ENCODE data around the gene EDARADD.
"Not testable (repeated sequence)": the region's sequence is repeated elsewhere in the genome, so short reads cannot be mapped to it uniquely, and the experiment has no call there.

The EDARADD gene

DNA sequence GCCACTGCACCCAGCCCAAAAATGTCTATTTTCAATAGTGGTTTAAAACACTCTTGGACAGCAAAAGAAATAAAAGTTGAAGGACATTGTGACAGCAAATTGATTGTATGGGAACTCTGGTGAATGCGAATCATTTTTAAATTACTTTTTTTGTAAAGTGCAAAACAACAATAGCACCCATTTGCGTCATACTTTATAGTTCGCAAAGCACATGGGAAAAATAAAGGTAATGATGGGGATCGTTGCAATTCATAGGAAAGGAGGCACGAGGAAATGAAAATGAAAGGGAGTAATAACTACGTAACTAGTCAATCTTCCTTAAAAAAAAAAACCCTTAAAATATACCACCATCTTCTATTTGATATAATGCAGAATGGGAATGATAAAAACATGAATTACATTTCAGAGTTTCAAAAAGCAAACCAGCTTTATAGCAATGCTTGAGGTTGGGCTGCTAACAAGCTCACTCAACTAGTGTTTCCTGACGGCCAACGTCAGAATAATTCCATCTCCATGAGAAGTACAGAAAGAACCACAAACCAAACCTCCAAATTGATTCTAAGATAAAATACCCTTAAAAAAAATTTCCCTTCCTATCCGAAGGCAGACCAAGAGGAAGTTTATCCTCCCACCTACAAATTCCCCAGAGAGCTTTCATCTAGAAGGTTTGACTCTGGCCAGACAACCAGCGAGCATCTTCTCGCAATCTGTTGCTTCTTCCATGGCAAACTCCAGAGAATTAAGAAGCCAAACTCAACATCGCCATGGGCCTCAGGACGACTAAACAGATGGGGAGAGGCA is at the start of gene EDARADD:
Gene EDARADD, plus strand, starts transcription at position 606 of the 801 bp plus-strand sequence. Its CDS starts 159 bp downstream, at position 765.
- peak; percentile 47 to 79 for DNase-seq (ENCODE audit: low read depth in 1 of 2, low spot score in 1 of 2)
- no peak for TF ChIP-seq JUND (IDR thresholded peaks at IDR 0.05; ENCODE audit: low read depth)
- in situ Hi-C loops (cut with HindIII; ENCODE audit: low pct_unique_long_range_greater_than_20kb, low sequenced_read_pairs): no loop called here

DNA sequence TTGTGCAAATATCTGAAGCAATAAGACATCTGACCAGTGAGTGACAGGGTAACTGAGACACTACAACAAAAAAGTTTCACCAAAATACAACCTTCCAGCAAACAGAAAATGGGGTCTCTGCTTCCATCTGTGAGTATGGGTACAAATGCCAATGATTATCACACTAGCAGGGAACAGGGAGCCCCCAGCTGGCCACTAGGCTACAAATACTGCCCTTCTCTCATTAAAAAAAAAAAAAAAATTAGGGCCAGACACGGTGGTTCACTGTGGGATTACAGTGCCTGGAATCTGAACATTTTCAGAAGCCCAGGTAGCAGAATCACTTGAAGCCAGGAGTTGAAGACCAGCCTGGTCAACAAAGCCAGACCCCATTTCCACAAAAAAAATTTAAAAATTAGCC is 48.4 kb upstream of the EDARADD start:
- TF ChIP-seq JUND (IDR thresholded peaks at IDR 0.05; ENCODE audit: low read depth): no peak
- DNase-seq (ENCODE audit: low read depth in 1 of 2, low spot score in 1 of 2): peak in 1 of 2 experiments; percentile 22
- in situ Hi-C loops (cut with HindIII; ENCODE audit: low pct_unique_long_range_greater_than_20kb, low sequenced_read_pairs): no loop called here

DNA sequence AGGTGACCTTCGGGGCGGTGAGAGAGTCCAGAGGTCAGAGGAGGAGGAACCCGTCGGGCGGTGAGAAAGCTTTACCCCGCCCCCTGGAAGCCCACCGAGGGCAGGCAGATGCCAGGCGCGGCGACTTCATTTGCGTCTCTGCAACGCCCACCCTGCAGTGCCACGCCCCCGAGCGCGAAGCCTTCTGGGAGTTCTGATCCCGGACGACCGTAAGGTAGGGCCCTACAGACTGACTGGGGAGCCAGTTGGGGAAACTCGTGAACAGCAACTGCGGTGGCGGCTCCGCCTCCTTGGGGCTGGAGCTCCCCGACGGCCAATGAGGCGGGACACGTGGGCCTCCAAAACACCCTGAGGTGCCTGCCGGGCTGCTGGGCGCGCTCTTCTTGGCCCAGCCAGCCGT is 46.0 kb upstream of the EDARADD start:
- in situ Hi-C loops (cut with HindIII; ENCODE audit: low pct_unique_long_range_greater_than_20kb, low sequenced_read_pairs): no loop called here
- no peak for TF ChIP-seq JUND (IDR thresholded peaks at IDR 0.05; ENCODE audit: low read depth)
- no peak for DNase-seq (ENCODE audit: low read depth in 1 of 2, low spot score in 1 of 2)

DNA sequence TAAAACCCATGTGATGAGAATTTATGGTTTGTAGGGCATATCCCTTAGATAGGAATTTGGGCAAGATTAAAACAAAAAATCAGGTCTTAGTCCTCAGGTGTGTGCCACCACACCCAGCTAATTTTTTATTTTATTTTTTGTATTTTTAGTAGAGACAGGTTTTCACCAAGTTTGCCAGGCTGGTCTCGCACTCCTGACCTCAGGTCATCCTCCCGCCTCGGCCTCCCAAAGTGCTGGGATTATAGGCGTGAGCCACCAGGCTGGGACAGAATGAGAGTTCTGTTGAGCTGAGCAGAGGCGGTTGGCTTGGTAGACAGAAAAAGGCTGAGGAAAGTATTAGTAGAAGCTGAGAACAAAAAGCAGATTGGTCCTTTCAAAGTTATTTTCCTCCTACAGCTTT is 43.8 kb upstream of the EDARADD start:
- in situ Hi-C loops (cut with HindIII; ENCODE audit: low pct_unique_long_range_greater_than_20kb, low sequenced_read_pairs): no loop called here
- DNase-seq (ENCODE audit: low read depth in 1 of 2, low spot score in 1 of 2): no peak
- no peak for TF ChIP-seq JUND (IDR thresholded peaks at IDR 0.05; ENCODE audit: low read depth)

DNA sequence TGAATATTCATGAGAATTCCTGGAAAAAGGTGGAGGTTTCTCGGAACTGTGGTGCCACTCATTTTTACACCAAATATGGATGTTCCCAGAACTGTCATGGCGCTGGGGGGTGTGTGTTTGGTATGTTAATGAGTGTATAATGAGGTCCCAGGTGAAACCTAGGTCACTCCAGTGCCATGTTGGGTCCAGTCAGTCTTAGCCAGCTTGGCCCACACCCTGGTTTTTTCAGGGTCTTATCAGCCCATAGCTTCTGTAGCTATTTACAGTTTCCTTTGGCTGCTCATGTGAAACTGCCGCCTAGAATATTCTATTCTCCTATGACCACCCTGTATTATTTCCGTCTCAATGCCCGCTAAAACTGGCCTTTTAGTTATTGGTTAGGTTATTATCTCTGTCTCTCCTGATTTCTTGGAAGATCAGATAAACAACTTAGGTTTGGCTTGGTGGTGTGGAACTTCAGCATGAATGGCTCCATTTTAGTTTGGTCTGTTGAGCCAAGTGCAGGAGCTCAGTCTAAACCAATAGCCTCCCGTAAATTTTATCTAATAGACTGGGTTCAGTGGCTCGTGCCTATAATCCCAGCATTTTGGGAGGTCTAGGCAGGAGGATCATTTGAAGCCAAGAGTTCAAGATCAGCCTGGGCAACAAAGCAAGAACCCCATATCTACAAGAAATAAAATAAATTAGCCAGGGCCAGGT is 42.1 kb upstream of the EDARADD start:
- TF ChIP-seq JUND (IDR thresholded peaks at IDR 0.05; ENCODE audit: low read depth): no peak
- in situ Hi-C loops (cut with HindIII; ENCODE audit: low pct_unique_long_range_greater_than_20kb, low sequenced_read_pairs): no loop called here
- no peak for DNase-seq (ENCODE audit: low read depth in 1 of 2, low spot score in 1 of 2)

DNA sequence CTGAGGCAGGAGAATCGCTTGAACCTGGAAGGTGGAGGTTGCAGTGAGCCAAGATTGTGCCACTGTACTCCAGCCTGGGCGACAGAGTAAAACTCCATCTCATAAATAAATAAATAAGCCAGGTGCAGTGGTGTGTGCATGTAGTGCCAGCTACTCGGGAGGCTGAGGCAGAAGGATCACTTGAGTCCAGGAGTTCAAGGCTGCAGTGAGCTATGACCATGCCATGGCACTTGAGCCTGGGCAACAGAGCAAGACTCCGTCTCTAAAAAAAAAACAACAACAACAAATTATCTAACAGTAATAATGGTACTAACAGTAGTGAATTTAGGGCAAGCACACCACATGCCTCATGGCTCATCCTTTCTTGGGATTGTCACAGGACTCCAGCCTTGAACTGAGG is 41.3 kb upstream of the EDARADD start:
- in situ Hi-C loops (cut with HindIII; ENCODE audit: low pct_unique_long_range_greater_than_20kb, low sequenced_read_pairs); DNase-seq (ENCODE audit: low read depth in 1 of 2, low spot score in 1 of 2): not testable (repeated sequence)

DNA sequence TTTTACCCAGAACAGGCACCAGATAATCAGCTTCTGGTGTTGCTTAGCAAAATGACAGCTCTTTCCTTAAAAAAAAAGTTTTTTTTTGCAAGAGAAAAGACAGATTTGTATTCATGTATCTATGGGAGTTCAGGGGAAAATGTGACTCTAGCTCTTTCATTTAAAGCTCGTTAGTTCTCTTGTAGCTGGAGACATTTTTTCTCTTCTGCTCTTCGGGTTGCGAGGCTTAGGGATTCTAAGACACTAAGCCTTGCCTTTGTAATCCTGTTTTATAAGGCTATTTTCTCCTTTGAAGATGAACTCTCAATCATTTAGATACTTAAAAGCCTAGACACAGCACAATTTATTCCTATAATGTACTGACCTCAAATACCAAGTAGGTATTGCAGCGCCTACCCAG is 40.3 kb upstream of the EDARADD start:
- DNase-seq (ENCODE audit: low read depth in 1 of 2, low spot score in 1 of 2): no peak
- no peak for TF ChIP-seq JUND (IDR thresholded peaks at IDR 0.05; ENCODE audit: low read depth)
- in situ Hi-C loops (cut with HindIII; ENCODE audit: low pct_unique_long_range_greater_than_20kb, low sequenced_read_pairs): no loop called here

DNA sequence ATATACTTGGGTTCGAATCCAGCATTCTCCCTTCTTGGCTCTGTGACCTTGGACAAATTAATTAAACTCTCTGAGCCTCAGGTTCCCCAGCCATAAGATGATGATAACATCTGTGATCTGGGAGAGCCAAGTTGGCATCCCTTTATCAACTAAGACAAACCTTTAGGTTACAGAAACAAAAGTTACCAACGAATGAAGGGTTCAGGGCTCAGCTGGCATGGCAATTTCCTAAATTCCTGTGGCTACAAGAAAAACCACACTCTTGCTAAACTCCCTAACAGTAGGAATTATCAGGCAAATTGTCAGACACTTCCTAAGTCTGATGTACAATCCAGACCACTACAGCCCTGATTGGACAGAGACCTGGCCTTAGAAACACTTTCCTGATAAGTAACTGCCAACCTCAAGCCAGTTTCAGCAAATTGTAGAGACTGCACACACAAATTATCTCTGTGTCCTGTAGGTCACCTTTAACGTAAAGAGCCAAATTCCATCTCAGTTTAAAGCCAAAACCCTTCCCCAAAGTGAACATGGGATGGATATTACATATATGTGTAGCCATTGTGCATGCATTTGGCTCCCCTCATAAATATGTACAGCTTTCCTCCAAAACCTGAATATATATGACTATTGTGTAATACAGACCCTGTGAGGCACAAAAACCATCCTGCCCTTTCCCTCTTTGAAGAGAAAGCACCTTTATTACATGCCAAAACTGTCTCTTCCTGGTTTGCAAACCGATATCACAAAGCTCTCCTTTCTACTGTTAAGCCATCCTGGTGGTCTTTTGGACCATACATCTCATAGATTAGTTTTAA is 39.5 kb upstream of the EDARADD start:
- in situ Hi-C loops (cut with HindIII; ENCODE audit: low pct_unique_long_range_greater_than_20kb, low sequenced_read_pairs): no loop called here
- DNase-seq (ENCODE audit: low read depth in 1 of 2, low spot score in 1 of 2): no peak
- TF ChIP-seq JUND (IDR thresholded peaks at IDR 0.05; ENCODE audit: low read depth): no peak

DNA sequence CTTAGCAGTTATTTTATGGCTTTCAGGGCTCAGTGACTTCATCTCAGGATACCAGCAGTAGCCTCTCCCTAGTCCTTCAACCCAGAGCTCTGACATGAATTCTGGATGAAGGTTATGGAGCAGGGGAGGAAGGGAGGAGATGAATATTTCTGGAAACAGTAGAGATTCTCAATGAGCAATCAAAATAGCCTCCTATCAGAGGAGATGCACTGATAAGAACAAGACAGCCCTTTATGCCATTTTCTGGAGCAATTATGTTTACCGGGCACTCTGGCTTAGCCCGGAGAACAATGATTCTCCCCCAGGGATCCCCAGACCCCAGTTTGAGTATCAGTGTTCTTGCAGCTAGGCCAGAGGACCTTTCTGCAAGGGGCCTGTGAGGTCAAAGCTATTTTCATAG is 37.9 kb upstream of the EDARADD start:
- DNase-seq (ENCODE audit: low read depth in 1 of 2, low spot score in 1 of 2): no peak
- in situ Hi-C loops (cut with HindIII; ENCODE audit: low pct_unique_long_range_greater_than_20kb, low sequenced_read_pairs): no loop called here
- TF ChIP-seq JUND (IDR thresholded peaks at IDR 0.05; ENCODE audit: low read depth): no peak

DNA sequence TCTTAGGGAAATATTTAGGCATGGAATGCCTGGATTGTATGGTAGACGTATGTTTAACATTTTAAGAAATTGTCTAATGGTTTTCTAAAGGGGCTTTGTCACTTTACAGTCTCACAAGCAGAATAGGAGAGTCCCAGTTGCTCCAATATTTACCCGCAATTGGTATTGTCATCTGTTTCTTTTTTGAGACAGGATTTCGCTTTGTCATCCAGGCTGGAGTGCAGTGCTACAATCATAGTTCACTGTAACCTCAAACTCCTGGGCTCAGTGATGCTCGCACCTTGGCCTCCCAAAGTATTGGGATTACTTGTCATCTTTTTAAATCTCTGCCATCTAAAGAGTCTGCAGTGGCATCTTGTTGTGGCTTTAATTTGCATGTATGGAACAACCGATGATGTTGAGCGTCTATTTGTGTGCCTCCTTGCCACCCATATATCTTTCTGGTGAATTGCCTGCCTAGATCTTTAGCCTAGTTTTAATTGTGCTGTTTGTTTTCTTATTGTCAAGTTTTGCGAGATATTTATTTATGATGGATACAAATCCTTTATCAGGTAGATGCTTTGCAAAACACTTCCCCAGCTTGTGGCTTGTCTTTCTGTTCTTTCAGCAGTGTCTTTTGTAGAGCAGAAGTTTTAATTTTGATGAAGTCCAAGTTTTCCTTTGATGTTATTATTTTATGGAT is 32.0 kb upstream of the EDARADD start:
- in situ Hi-C loops (cut with HindIII; ENCODE audit: low pct_unique_long_range_greater_than_20kb, low sequenced_read_pairs): no loop called here
- DNase-seq (ENCODE audit: low read depth in 1 of 2, low spot score in 1 of 2): no peak
- no peak for TF ChIP-seq JUND (IDR thresholded peaks at IDR 0.05; ENCODE audit: low read depth)

DNA sequence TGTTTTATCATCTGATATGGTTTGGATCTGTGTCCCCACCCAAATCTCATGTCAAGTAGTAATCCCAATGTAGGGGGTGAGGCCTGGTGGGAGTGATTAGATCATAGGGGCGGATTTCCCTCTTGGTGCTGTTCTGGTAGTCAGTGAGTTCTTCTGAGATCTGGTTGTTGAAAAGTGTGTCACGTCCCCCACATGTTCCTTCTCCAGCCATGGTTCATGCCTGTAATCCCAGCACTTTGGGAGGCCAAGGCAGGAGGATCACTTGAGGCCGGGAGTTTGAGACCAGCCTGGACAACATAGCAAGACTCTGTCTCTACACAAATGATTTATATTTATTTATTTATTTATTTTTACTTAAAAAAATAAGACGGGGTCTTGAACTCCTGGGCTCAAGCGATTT is 30.8 kb upstream of the EDARADD start:
- in situ Hi-C loops (cut with HindIII; ENCODE audit: low pct_unique_long_range_greater_than_20kb, low sequenced_read_pairs): no loop called here
- no peak for DNase-seq (ENCODE audit: low read depth in 1 of 2, low spot score in 1 of 2)
- TF ChIP-seq JUND (IDR thresholded peaks at IDR 0.05; ENCODE audit: low read depth): no peak

DNA sequence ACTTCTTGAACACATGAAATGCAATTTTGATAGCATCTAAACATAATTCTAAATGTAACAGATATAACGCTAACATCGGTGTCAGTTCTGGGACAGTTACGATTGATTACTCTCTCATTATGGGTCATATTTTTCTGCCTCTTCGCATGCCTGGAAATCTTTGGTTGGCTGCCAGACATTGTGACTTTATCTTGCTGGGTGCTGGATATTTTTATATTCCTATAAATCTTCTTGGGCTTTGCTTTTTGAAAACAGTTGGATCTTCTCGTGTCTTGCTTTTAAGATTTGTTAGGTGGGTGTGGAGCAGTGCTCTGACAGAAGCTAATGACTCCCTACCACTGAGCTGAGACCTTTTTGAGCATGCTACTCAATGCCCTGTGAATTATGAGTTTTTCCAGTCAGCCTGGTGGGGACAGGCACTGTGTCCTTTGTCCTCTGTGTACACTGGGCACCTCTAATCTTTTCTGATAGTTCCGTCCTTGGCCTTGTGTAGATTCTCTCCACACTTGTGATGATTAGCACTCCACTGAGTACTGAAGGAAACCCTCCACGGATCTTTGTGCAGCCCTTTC is 28.0 kb upstream of the EDARADD start:
- DNase-seq (ENCODE audit: low read depth in 1 of 2, low spot score in 1 of 2): no peak
- TF ChIP-seq JUND (IDR thresholded peaks at IDR 0.05; ENCODE audit: low read depth): no peak
- in situ Hi-C loops (cut with HindIII; ENCODE audit: low pct_unique_long_range_greater_than_20kb, low sequenced_read_pairs): no loop called here

DNA sequence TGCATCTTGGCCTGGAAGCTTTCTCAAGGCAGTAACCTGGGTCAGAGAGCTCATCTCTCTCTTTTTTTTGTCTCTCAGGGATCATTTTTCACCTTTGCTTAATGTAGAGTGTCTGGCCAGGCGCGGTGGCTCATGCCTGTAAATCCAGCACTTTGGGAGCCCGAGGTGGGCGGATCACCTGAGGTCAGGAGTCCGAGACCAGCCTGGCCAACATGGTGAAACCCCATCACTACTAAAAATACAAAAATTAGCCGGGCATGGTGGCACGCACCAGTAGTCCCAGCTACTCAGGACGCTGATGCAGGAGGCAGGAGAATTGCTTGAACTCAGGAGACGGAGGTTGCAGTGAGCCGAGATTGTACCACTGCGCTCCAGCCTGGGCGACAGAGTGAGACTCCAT is 27.4 kb upstream of the EDARADD start:
- DNase-seq (ENCODE audit: low read depth in 1 of 2, low spot score in 1 of 2); in situ Hi-C loops (cut with HindIII; ENCODE audit: low pct_unique_long_range_greater_than_20kb, low sequenced_read_pairs): not testable (repeated sequence)

Measured in T47D (cell line).